GM23248 (cell line): ENCODE data around the gene S100A1. TPM values are rescaled to one million over a fixed set of nuclear protein-coding genes. Genes with fewer than 3 reads are reported as not detected.
A peak's percentile ranks its signal among the peaks of the same experiment; 100 is the strongest.
"Not testable (repeated sequence)": the region's sequence is repeated elsewhere in the genome, so short reads cannot be mapped to it uniquely, and the experiment has no call there.

ENCODE experiments used
- DNase-seq: peaks from one replicate; pipeline ENCODE4 v3.0.0-alpha.2; 2015
- H2AFZ ChIP-seq: fragments of 200-600 bp; sonication (generic); 2 replicates; pipeline ENCODE4 v1.6.1; 2016; ENCODE audit warnings: antibody characterized with exemption
- H3F3A ChIP-seq: fragments of 200-600 bp; sonication (generic); 2 replicates; pipeline ENCODE4 v1.6.1; 2016; ENCODE audit warnings: mild to moderate bottlenecking, antibody characterized with exemption, mixed run types; ENCODE audit not compliant: insufficient read depth
- H3K27ac ChIP-seq: fragments of 200-600 bp; sonication (generic); 2 replicates; pipeline ENCODE4 v1.5.1; 2016; ENCODE audit warnings: mild to moderate bottlenecking
- H3K27me3 ChIP-seq: fragments of 200-600 bp; sonication (generic); replicated peaks from 2 replicates; pipeline ENCODE4 v1.6.1; 2016; ENCODE audit warnings: mild to moderate bottlenecking; ENCODE audit not compliant: insufficient read depth
- H3K36me3 ChIP-seq: fragments of 200-600 bp; sonication (generic); 2 replicates; pipeline ENCODE4 v1.6.1; 2016; ENCODE audit warnings: low read depth, mild to moderate bottlenecking
- H3K4me1 ChIP-seq: fragments of 200-600 bp; sonication (generic); 2 replicates; pipeline ENCODE4 v1.6.1; 2016; ENCODE audit warnings: mild to moderate bottlenecking; ENCODE audit not compliant: insufficient read depth
- H3K4me2 ChIP-seq: fragments of 200-600 bp; sonication (generic); one replicate; pipeline ENCODE4 v1.6.1; 2016; ENCODE audit warnings: mild to moderate bottlenecking; ENCODE audit not compliant: unreplicated experiment
- H3K4me3 ChIP-seq: fragments of 200-600 bp; sonication (generic); 2 replicates; pipeline ENCODE4 v1.5.1; 2016; ENCODE audit warnings: mild to moderate bottlenecking
- H3K79me2 ChIP-seq: fragments of 200-600 bp; sonication (generic); 2 replicates; pipeline ENCODE4 v1.6.1; 2016; ENCODE audit warnings: mild to moderate bottlenecking; ENCODE audit not compliant: insufficient read depth
- H3K9ac ChIP-seq: fragments of 200-600 bp; sonication (generic); 2 replicates; pipeline ENCODE4 v1.6.1; 2016; ENCODE audit warnings: mild to moderate bottlenecking
- H3K9me2 ChIP-seq: fragments of 200-600 bp; sonication (generic); 2 replicates; pipeline ENCODE4 v1.6.1; 2016; ENCODE audit warnings: mixed run types, mild to moderate bottlenecking, moderate library complexity; ENCODE audit not compliant: insufficient read depth
- H3K9me3 ChIP-seq: fragments of 200-600 bp; sonication (generic); one replicate; pipeline ENCODE4 v1.6.1; 2017; ENCODE audit warnings: low read depth
- H4K20me1 ChIP-seq: fragments of 200-600 bp; sonication (generic); 2 replicates; pipeline ENCODE4 v1.6.0; 2016; ENCODE audit not compliant: insufficient read depth
- EZH2 ChIP-seq: fragments of 200-600 bp; sonication (generic); IDR thresholded peaks from 2 replicates; pipeline ENCODE4 v1.6.1; 2018; ENCODE audit warnings: antibody characterized with exemption, mild to moderate bottlenecking; ENCODE audit not compliant: insufficient read depth, poor library complexity, severe bottlenecking
- EZH2phosphoT487 ChIP-seq: fragments of 200-600 bp; sonication (generic); IDR thresholded peaks from 2 replicates; pipeline ENCODE4 v1.6.1; 2018; ENCODE audit warnings: antibody characterized with exemption, moderate library complexity, mild to moderate bottlenecking, low read depth; ENCODE audit not compliant: insufficient read depth
- WGBS, 2 experiments: methylation state at CpG; one replicate each; pipeline ENCODE4 v1.1.6; 2015 to 2017; ENCODE audit warnings: low lambda C conversion rate in 2 of 2, low coverage in 1 of 2; ENCODE audit errors: missing lambda C conversion rate in 2 of 2; 5-methylcytosine and 5-hydroxymethylcytosine counted together
- in situ Hi-C: fragments of 300-500 bp; cut with MboI; formaldehyde crosslinking; loops from 2 replicates; pipeline ENCODE4 v1.15.0; 2020
- polyA plus RNA-seq: library from polyadenylated mRNA; unstranded; fragments of >200 nt; fragmentation: Nextera tagmentation; extraction: Ambion mirVana; gene quantifications from 2 replicates; pipeline ENCODE4 v1.2.1, GENCODE V29; 2016
- total RNA-seq: library from RNA; depleted of rRNA; stranded (reverse); fragments of >200 nt; shearing (Covaris generic); gene quantifications from 2 replicates; pipeline ENCODE4 v1.2.3, GENCODE V29; 2014

The S100A1 gene
- total and polyA plus RNA-seq, 2 experiments from 2014 or later: 0.30 TPM; not detected in 1

DNA sequence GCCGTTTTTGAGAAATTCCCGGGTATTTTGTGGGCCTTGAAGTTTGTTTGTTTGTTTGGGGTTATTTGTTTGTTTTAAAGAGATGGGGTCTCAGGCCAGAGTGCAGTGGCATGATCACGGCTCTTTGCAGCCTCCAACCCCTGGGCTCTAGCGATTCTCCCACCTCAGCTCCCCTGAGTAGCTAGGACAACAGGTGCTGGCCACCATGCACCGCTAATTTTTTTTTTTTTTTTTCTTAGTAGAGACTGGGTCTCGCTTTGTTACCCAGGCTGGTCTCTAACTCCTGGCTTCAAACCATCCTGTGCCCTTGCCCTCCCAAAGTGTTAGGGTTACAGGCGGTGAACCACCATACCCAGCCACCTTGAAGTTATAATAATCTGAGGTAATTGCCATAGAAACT is 7.6 kb downstream of the S100A1 start:
- peaks cover 49% of the 10 kb centered on the region for H3K36me3 ChIP-seq
- TF ChIP-seq EZH2: no peak
- TF ChIP-seq EZH2phosphoT487: no peak
- no peaks in the 10 kb centered on the region for H4K20me1 ChIP-seq
- H2AFZ ChIP-seq: no peak overlapping the region
- no peak for DNase-seq
- H3K9me3 ChIP-seq: no peaks in the 10 kb centered on the region
- H3K9ac ChIP-seq: 0 out of 2 replicates have a peak overlapping the region, but pooled peaks have one; percentile 21
- no peaks in the 10 kb centered on the region for H3K27me3 ChIP-seq
- H3F3A ChIP-seq: peaks cover 27% of the 10 kb centered on the region; the same call in 1 of the 2 replicates
- H3K79me2 ChIP-seq: peaks cover 69% of the 10 kb centered on the region
- in situ Hi-C loops: no loop called here
- no peak overlapping the region for H3K27ac ChIP-seq
- WGBS, 2 experiments: 81 to 83% methylated on average over 7 of the region's 7 CpGs
- H3K4me3 ChIP-seq: peak overlapping the region; percentile 100
- peak overlapping the region; percentile 92 for H3K4me2 ChIP-seq
- no peaks in the 10 kb centered on the region for H3K9me2 ChIP-seq
- H3K4me1 ChIP-seq: 0 out of 2 replicates have a peak, but pooled peaks cover 9% of the 10 kb centered on the region

DNA sequence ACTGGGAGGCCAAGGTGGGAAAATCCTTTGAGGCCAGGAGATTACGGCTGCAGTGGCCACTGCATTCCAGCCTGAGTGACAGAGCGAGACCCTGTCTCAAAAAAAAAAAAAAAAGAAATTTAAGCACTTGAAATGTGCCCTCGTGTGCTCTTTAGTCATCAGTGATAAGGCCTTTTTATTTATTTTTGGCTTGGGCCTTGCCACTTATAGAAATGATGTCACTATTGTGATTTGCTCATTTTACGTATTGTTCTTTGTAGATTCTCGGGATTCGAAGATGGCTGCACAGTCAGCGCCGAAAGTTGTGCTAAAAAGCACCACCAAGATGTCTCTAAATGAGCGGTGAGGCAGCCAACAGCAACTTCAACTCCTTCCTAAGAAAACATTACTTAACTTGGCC is 8.1 kb downstream of the S100A1 start:
- no peak for TF ChIP-seq EZH2
- no peak for TF ChIP-seq EZH2phosphoT487
- Histone ChIP-seq H3K4me1 (0 out of 2 replicates have a peak, but pooled peaks cover 8% of the 10 kb centered on the region), H3K4me3 (0 out of 2 replicates have a peak overlapping the region, but pooled peaks have one; percentile 100), H3K9ac (no peak overlapping the region), H3K36me3 (peaks cover 54% of the 10 kb centered on the region), H2AFZ (no peak overlapping the region), H3K9me3 (no peaks in the 10 kb centered on the region), H3K9me2 (no peaks in the 10 kb centered on the region), H3K79me2 (peaks cover 73% of the 10 kb centered on the region), H4K20me1 (no peaks in the 10 kb centered on the region), H3K4me2 (no peak overlapping the region), H3K27ac (no peak overlapping the region), H3K27me3 (no peaks in the 10 kb centered on the region), H3F3A (peaks cover 22% of the 10 kb centered on the region; the same call in 1 of the 2 replicates)
- 96 to 98% methylated on average over 9 of the region's 9 CpGs for WGBS, 2 experiments
- DNase-seq: no peak
- in situ Hi-C loops: no loop called here

DNA sequence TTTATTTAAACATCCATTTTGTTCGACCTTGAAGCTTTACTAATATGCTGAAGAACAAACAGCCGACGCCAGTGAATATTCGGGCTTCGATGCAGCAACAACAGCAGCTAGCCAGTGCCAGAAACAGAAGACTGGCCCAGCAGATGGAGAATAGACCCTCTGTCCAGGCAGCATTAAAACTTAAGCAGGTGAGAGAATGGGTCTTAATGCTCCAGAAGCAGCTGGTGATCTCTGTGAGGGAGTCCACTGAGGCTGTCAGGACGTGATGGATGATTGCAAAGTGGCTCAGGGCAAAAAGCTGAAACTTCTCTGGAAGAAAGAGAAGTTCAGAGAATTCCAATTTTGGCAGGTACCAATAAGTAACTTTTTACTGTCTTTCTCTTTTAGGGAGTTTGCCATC is 10.0 kb downstream of the S100A1 start:
- WGBS, 2 experiments: 90 to 93% methylated on average over 6 of the region's 6 CpGs
- no peak overlapping the region for H3K9ac ChIP-seq
- no peaks in the 10 kb centered on the region for H3K9me2 ChIP-seq
- no peaks in the 10 kb centered on the region for H3K9me3 ChIP-seq
- 0 out of 2 replicates have a peak, but pooled peaks cover 8% of the 10 kb centered on the region for H3K4me1 ChIP-seq
- TF ChIP-seq EZH2phosphoT487 (no peak), EZH2 (no peak)
- no peak overlapping the region for H3K4me2 ChIP-seq
- no peak for DNase-seq
- no peak overlapping the region for H2AFZ ChIP-seq
- H3F3A ChIP-seq: peaks cover 24% of the 10 kb centered on the region
- H3K27ac ChIP-seq: no peak overlapping the region
- in situ Hi-C loops: no loop called here
- H3K4me3 ChIP-seq: no peak overlapping the region
- H3K36me3 ChIP-seq: peaks cover 73% of the 10 kb centered on the region
- H4K20me1 ChIP-seq: no peaks in the 10 kb centered on the region
- peaks cover 91% of the 10 kb centered on the region for H3K79me2 ChIP-seq
- no peaks in the 10 kb centered on the region for H3K27me3 ChIP-seq

DNA sequence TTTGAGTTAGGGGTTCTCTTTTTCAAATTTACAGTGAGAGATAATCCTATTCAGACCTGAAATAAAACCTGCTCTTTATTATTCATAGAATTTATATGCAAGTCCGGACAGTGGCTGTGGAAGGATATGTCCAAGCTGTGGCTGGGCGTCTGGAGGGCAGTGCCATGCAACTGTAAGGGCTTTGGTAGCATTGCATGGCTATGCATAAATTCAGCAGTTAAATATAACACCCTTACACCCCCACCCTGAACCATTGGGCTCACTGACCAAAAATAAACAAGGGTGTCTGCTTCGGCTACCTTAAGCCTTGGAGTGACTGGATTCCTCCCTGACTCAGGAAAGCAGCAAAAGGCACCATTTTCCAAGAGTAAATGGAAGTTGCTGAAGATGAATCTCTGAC is 11.0 kb downstream of the S100A1 start:
- Histone ChIP-seq H3F3A (peaks cover 33% of the 10 kb centered on the region), H3K27ac (no peak overlapping the region), H3K4me3 (no peak overlapping the region), H3K36me3 (peaks cover 83% of the 10 kb centered on the region), H3K4me1 (0 out of 2 replicates have a peak, but pooled peaks cover 8% of the 10 kb centered on the region), H4K20me1 (no peaks in the 10 kb centered on the region), H2AFZ (no peak overlapping the region), H3K79me2 (peaks cover 94% of the 10 kb centered on the region), H3K9me3 (no peaks in the 10 kb centered on the region), H3K4me2 (no peak overlapping the region), H3K9ac (no peak overlapping the region), H3K9me2 (no peaks in the 10 kb centered on the region), H3K27me3 (no peaks in the 10 kb centered on the region)
- in situ Hi-C loops: no loop called here
- no peak for DNase-seq
- 77 to 82% methylated on average over 3 of the region's 3 CpGs for WGBS, 2 experiments
- no peak for TF ChIP-seq EZH2
- TF ChIP-seq EZH2phosphoT487: no peak

DNA sequence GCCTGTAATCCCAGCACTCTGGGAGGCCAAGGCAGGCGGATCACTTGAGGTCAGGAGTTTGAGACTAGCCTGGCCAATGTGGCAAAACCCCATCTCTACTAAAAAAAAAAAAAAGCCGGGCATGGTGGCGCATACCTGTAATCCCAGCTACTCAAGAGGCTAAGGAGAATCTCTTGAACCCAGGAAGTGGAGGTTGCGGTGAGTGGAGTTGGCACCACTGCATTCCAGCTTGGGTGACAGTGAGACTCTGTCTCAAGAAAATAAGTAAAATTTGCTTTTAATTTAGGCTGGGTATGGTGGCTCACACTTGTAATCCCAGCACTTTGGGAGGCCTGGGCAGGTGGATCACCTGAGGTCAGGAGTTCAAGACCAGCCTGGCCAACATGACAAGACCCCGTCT is 12.0 kb downstream of the S100A1 start:
- H3K4me2 ChIP-seq, H4K20me1 ChIP-seq, H3K9me2 ChIP-seq, DNase-seq, H3K4me3 ChIP-seq, H2AFZ ChIP-seq, H3K27ac ChIP-seq, H3K9me3 ChIP-seq, H3K9ac ChIP-seq, H3K27me3 ChIP-seq, H3K4me1 ChIP-seq, in situ Hi-C loops: not testable (repeated sequence)
- Histone ChIP-seq H3K79me2 (peaks cover 87% of the 10 kb centered on the region), H3K36me3 (peaks cover 93% of the 10 kb centered on the region), H3F3A (peaks cover 43% of the 10 kb centered on the region)
- WGBS, 2 experiments: 92 to 97% methylated on average over 5 of the region's 5 CpGs
